HL-60/S4 (cell line): ENCODE results near the gene MXRA5.
"Not testable (repeated sequence)": the region's sequence is repeated elsewhere in the genome, so short reads cannot be mapped to it uniquely, and the experiment has no call there.

Experiments
- in situ Hi-C: fragments of 300-500 bp; cut with MboI; formaldehyde crosslinking; loops from 2 replicates; pipeline ENCODE4 v1.14.3; 2022; ENCODE audit warnings: low sequenced_read_pairs

The MXRA5 gene, protein sequence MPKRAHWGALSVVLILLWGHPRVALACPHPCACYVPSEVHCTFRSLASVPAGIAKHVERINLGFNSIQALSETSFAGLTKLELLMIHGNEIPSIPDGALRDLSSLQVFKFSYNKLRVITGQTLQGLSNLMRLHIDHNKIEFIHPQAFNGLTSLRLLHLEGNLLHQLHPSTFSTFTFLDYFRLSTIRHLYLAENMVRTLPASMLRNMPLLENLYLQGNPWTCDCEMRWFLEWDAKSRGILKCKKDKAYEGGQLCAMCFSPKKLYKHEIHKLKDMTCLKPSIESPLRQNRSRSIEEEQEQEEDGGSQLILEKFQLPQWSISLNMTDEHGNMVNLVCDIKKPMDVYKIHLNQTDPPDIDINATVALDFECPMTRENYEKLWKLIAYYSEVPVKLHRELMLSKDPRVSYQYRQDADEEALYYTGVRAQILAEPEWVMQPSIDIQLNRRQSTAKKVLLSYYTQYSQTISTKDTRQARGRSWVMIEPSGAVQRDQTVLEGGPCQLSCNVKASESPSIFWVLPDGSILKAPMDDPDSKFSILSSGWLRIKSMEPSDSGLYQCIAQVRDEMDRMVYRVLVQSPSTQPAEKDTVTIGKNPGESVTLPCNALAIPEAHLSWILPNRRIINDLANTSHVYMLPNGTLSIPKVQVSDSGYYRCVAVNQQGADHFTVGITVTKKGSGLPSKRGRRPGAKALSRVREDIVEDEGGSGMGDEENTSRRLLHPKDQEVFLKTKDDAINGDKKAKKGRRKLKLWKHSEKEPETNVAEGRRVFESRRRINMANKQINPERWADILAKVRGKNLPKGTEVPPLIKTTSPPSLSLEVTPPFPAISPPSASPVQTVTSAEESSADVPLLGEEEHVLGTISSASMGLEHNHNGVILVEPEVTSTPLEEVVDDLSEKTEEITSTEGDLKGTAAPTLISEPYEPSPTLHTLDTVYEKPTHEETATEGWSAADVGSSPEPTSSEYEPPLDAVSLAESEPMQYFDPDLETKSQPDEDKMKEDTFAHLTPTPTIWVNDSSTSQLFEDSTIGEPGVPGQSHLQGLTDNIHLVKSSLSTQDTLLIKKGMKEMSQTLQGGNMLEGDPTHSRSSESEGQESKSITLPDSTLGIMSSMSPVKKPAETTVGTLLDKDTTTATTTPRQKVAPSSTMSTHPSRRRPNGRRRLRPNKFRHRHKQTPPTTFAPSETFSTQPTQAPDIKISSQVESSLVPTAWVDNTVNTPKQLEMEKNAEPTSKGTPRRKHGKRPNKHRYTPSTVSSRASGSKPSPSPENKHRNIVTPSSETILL (N-terminal part only)

DNA sequence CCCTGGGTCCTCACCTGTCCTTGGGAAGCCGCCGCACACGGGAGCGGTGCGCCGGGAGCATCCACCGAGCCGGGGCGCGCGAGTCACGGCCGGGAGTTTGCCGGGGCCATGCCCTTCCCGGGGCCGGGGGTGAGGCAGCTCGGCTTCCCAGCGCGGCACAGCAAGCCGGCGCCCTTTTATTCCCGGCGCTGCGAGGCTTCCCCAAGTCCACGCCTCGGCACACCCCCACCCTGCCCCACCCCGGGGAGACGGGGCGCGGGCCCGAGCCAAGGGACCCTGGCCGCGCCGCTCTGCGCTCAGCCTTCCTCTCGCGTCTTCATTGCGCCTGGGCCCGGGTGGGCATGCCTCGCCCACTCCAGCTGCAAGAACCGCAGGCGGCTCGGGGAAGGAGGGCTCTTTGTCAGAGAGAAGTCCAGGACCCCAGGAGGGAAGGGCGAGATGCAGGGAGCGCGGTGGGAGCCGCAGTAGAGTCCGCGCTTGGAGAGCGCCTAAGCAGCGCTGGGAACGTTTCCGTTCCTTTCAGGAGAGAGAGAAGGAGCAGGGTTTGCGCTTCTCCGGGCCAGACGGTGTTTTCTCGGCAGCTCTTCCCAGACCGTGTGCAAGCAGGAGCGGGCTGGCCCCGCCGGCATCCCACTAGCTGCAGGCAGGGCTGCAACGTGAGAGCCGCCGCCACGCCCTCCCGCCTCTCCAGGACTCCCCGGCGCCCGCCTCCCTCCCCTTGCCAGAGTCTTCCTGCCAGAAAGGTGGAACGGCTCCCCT is at the start of gene MXRA5:
MXRA5 (minus strand) TSS at position 152 of the 759 bp plus-strand sequence. CDS start 2,819 bp downstream, outside the sequence.
- in situ Hi-C loops = no loop called here

DNA sequence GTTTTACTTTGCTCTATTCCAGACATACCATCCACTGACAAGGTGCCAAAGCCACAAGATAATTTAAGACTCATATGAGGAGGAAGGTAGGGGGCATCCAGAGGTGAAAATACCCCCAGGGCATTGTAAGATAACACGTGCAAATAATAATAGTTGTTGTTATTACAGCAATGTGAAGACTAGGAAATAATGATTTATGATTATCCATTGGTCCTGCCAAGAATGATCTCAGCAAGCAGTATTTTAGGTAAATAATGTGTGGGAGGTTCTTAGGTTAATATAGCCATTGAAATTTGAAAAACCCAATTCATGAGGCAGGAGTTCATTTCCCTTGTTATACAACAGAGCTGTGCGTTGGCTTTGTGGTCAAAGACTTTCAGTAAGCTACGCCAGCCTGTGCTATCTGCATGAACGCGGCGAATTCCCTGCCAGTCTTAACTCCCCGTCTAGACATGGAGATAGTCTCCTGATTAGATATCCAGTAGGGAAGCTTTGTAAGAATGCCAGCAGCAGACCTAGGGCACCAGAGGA is 47.2 kb upstream of the MXRA5 start:
- in situ Hi-C loops = no loop called here

GRCh38 chrX:3393178-3393577 is 46.7 kb upstream of the MXRA5 start:
- in situ Hi-C loops = no loop called here

GRCh38 chrX:3388457-3388856 is 42.0 kb upstream of the MXRA5 start:
- in situ Hi-C loops = no loop called here

- in situ Hi-C loops = no loop called here
Observed at GRCh38 chrX:3384327-3384726, 37.9 kb upstream of the MXRA5 start.

DNA sequence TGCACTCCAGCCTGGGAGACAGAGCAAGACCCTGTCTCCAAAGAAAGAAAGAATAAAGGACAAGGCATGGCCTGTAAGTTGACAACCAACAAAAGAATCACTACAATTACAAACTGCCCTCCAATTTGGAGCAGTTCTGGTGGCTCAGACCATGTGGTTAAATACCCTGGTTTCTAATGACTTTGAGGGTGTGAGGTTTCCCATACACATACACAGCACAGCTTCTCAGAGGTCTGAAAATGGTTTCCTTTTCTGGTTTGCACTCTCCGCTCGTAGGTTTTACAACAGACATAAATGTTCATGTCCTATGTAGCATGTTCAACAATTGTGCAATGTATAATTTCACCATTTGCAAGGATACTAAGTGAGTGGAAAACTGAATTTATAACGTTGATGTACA is 34.2 kb upstream of the MXRA5 start:
- in situ Hi-C loops = no loop called here

DNA sequence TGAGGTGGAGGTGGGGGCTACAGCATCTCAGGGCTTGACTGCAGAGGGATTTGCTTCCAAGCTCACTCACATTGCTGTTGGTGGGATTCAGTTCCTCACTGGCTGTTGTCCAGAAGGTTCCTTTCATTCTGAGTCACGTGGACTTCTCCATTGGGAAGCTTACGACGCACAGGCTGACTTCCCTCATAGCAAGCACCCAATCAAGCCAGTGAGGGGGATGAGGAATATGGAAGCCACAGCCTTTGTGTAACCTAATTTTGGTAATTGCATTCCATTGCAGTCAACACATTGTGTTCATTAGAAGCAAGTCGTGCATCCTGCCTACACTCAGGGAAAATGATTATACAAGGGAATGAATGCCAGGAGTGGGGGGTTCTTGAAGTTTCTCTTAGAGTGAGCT is 32.7 kb upstream of the MXRA5 start:
- in situ Hi-C loops = no loop called here

DNA sequence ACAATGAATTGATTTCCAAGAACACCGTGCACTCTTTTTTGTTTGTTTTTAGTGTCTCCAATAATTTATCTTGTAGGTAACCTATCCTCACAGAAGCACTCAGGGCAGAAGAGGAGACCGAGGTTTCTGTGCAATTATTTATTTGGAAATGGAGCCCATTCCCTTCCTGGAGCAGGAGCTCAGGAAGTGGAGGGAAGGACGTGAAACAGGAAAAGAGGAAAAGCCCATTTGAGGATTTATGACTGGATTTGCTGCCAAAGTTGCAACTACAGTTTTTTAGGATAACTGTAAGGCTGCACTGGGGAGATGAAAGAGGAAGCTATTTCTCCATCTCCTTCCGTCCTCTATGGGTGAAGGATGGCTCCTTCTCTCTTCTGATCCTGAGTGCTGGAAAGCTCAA is 31.7 kb upstream of the MXRA5 start:
- in situ Hi-C loops = no loop called here

DNA sequence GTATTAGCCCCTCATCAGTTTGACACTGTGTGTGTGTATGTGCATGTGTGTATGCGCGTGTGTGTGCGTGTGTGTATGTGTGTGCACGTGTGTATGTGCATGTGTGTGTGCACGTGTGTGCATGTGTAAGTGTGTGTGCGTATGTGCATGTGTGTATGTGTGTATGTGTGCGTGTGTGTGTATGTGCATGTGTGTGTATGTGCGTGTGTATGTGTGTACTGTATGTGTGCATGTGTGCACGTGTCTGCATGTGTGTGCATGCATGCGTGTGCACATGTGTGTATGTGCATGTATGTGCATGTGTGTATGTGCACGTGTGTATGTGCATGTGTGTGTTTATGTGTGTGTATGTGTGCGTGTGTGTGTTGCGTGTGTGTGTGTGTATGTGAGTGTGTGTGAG is 31.1 kb upstream of the MXRA5 start:
- in situ Hi-C loops = no loop called here

DNA sequence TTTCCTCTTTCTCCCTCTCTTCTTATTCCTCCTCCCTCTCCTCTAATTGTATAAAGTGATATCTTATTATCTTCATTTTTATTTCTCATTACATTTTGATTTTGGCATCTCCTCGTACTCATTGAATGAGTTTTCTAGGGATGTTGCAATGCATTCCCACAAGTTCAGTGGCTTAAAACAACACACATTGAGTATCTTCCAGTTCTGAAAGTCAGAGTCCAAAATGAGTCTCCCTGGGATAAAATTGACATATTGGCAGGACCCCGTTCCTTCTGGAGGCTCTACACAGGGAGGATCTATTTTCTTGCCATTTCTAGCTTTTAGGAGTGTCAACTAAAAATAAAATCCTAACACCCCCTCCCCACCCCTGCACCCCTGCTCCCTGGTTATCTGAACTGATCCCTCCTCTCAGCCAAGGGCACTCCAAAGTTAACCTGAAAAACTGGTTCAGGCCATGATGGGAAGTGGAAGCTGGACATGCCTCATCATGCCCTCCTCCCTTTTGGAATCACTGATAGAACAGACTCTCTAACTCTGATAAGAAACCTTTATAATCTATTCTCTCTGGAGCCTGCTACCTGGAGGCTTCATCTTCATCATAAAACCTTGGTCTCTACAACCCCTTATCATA is 29.5 kb upstream of the MXRA5 start:
- in situ Hi-C loops = not testable (repeated sequence)

DNA sequence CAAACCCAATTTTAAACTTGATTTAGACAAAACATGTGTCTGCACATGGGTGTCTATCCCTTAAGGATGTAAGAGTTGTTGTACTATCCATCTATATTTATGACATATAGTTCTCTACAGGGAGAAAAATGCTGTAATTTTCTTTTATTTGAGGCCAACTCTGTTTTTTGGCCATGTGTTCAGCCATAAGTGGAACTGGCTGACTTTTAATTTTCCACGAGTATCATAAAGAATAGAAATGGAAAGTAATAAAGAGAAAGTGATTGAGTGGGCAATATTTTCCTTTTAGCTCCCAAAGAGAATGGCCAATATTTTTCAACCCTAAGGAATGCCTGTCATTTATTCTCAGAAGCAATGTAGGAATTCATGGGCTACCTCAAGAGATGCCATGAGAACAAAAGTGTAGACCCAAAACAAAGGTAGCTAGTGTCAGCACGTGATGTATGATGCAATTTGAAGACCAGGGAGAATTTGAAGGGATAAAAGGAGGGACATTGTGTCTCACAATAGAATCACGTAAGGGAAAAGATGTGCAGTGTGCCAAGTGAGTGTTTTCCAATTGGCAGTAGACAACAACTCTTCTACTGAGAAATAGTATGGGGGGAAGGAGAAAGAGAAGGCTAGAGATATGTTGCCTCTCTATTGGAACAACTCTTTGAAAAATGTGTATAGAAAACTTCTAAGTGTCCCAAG is 27.8 kb upstream of the MXRA5 start:
- in situ Hi-C loops = no loop called here

DNA sequence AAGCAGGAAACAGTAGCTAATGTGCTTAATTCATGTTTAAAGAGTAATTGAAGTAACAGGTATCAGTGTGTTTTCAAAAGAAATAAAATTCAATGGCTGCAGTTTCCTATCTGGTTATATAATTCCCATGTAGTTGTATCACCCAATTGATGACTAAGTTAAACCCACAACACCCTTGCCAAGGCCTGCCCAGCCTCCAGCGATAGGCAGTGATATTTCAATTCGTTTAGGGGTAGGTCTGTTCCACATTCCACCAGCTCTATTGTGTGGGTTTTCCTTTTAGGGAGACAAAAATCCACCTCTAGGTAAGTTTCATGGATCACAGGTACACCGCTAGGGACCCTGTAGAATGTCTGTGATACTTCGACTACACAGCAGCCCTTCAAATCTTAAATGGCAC is 24.7 kb upstream of the MXRA5 start:
- in situ Hi-C loops = no loop called here

- in situ Hi-C loops = no loop called here
Observed at GRCh38 chrX:3370656-3371055, 24.2 kb upstream of the MXRA5 start.

- in situ Hi-C loops = no loop called here
Observed at GRCh38 chrX:3362956-3363355, 16.5 kb upstream of the MXRA5 start.

- in situ Hi-C loops = no loop called here
Observed at GRCh38 chrX:3360881-3361280, 14.4 kb upstream of the MXRA5 start.

DNA sequence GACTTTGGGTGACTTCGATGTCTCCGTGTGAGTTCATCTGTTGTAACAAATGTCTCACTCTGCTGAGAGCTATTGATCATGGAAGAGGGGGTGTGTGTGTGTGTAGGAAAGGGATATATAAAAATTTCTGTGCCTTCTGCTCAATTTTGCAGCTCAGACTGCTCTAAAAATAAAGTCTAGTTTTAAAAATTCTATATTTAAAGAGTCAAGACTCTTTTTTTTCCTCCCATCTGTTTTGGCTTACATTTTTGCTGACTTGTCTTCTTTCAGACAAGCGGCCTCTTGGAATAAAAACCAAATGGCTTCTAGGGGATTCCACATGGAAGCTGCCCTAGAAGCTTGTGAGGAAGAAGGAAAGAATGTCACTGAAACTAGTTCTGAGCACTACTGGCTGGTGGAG is 6.3 kb upstream of the MXRA5 start:
- in situ Hi-C loops = not testable (repeated sequence)

- in situ Hi-C loops = no loop called here
Observed at GRCh38 chrX:3351276-3351675, 4.8 kb upstream of the MXRA5 start.

DNA sequence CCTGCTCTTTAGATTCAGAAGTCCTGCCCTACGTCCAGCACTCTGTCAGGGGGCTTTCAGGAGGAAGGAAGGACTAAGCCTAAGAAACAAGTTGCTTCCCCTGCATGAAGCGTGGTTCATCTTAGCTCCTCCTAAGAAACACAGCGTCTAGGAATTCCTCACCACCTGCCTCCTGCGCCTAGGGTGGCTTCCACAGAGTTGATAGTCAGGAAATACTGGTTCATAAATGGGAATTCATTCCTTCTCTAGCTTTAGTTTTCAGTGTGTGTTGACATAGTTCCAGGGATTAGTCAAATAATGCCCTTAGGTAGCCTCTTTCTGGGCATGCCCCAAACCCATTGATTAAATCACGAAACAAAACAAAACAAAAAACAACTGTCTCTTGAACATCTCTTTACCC is 1.7 kb upstream of the MXRA5 start:
- in situ Hi-C loops = no loop called here
